IMR-90 (cell line): Measurements from ENCODE around the gene FAM227B. TPM values are rescaled to one million over a fixed set of nuclear protein-coding genes. Genes with fewer than 3 reads are reported as not detected.

ENCODE experiments used
- CEBPB ChIP-seq: IDR thresholded peaks from 2 replicates; pipeline ENCODE4 v1.6.1; 2012; ENCODE audit warnings: low read depth, low read length, improper control_type of control experiment
- CTCF ChIP-seq: conservative IDR thresholded peaks from 2 replicates; pipeline ENCODE4 v1.5.1; 2012; ENCODE audit warnings: mild to moderate bottlenecking, low read depth, low read length, improper control_type of control experiment
- MAZ ChIP-seq: IDR thresholded peaks from 2 replicates; pipeline ENCODE4 v1.6.1; 2012; ENCODE audit warnings: low read depth, mild to moderate bottlenecking, low read length, improper control_type of control experiment, moderate library complexity, borderline replicate concordance
- NFE2L2 ChIP-seq: fragments of 150-350 bp; IDR thresholded peaks from 2 replicates; pipeline ENCODE4 v1.6.1; 2016; ENCODE audit warnings: low read depth, mild to moderate bottlenecking, low read length
- POLR2A ChIP-seq: IDR thresholded peaks from 2 replicates; pipeline ENCODE4 v1.6.1; 2012; ENCODE audit warnings: mild to moderate bottlenecking, low read depth, low read length
- polyA plus RNA-seq, 3 experiments: library from polyadenylated mRNA; depleted of rRNA; stranded (reverse); fragments of >200 nt; gene quantifications; 2 replicates each; pipeline ENCODE4 v1.2.3, GENCODE V29; 2012; ENCODE audit warnings: low replicate concordance in 1 of 3
- total RNA-seq: library from RNA; depleted of rRNA; stranded (reverse); fragments of >200 nt; gene quantifications from 2 replicates; pipeline ENCODE4 v1.2.3, GENCODE V29; 2012

Gene FAM227B
- total and polyA plus RNA-seq, 2 of the 4 experiments (the other 2 are of a cell fraction), result 1.8 to 3.0 TPM

DNA sequence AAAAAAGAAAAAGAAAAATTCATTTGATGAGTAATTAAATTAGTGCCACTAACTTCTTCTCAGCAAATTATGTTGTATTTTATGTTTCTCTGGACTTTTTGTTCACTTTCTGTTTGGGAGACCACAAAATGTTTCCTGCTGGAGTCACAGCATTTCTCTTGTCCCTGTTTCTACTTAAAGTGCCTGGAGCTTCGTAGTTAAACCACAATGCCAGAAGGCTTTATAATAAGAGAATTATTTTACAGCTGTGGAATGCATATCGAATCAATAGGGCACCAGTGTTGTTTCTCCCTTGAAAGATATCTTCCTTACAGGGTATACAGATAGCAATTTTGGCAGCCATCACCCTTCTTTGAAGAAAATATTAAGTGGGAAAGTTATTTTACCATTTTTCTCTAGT, 3.4 kb upstream of the FAM227B start (continued):
- TF ChIP-seq CEBPB, result no peak
- TF ChIP-seq CTCF, result no peak
- no peak for TF ChIP-seq NFE2L2
- no peak for TF ChIP-seq MAZ
- no peak for TF ChIP-seq POLR2A
